IMR-90 (cell line): ENCODE measurements around the gene VSNL1. TPM values are rescaled to one million over a fixed set of nuclear protein-coding genes. Genes with fewer than 3 reads are reported as not detected.

Experiments used
- ATAC-seq: fragments of 200-7000 bp; cut with Tn5 transposase; 2 replicates; pipeline ENCODE4 v1.9.1; 2020; ENCODE audit warnings: low read depth, mild to moderate bottlenecking, moderate library complexity
- BruUV-seq: library from RNA; stranded (reverse); fragments of 400-500 nt; replicated peaks from 2 replicates; lab custom pipeline; 2021; lab: Mats Ljungman, UMichigan
- CTCF ChIA-PET: fragments of 300-600 bp; formaldehyde crosslinking; extraction: SDS; loops from one replicate; lab custom pipeline; 2021; ENCODE audit warnings: antibody characterized with exemption; lab: Yijun Ruan, JAX
- POLR2A ChIA-PET: fragments of 300-600 bp; sonication (Branson Sonifier 250); formaldehyde crosslinking; loops from one replicate; lab custom pipeline; 2022; ENCODE audit warnings: antibody characterized with exemption; ENCODE audit not compliant: unreplicated experiment; lab: Charles Lee
- DNase-seq: peaks from one replicate; pipeline ENCODE4 v3.0.0; 2013
- H2AFZ ChIP-seq: replicated peaks from 2 replicates; pipeline ENCODE3; 2013; ENCODE audit warnings: low read length, mild to moderate bottlenecking; ENCODE audit not compliant: poor library complexity
- H2AK5ac ChIP-seq: 2 replicates; pipeline ENCODE4 v1.6.1; 2013; ENCODE audit warnings: low read depth, low read length, inconsistent platforms
- H2AK9ac ChIP-seq: replicated peaks from 2 replicates; pipeline ENCODE3; 2013; ENCODE audit warnings: mild to moderate bottlenecking, low read depth, low read length, moderate library complexity; ENCODE audit not compliant: poor library complexity
- H2BK120ac ChIP-seq: 2 replicates; pipeline ENCODE4 v1.6.1; 2013; ENCODE audit warnings: low read depth, low read length, inconsistent platforms
- H2BK15ac ChIP-seq: 3 replicates; pipeline ENCODE4 v1.6.1; 2013; ENCODE audit warnings: low read depth, low read length, inconsistent platforms
- H2BK20ac ChIP-seq: 2 replicates; pipeline ENCODE4 v1.6.1; 2013; ENCODE audit warnings: low read depth, mild to moderate bottlenecking, inconsistent platforms, low read length, moderate library complexity
- H2BK5ac ChIP-seq: 2 replicates; pipeline ENCODE4 v1.6.1; 2013; ENCODE audit warnings: mild to moderate bottlenecking, low read depth, low read length, inconsistent platforms; ENCODE audit not compliant: poor library complexity, severe bottlenecking
- H3K14ac ChIP-seq: replicated peaks from 2 replicates; pipeline ENCODE4 v1.6.1; 2013; ENCODE audit warnings: low read depth, low read length, inconsistent platforms
- H3K18ac ChIP-seq: 2 replicates; pipeline ENCODE4 v1.6.1; 2013; ENCODE audit warnings: low read depth, low read length, control low read depth
- H3K23ac ChIP-seq: 2 replicates; pipeline ENCODE4 v1.6.1; 2013; ENCODE audit warnings: low read depth, low read length, inconsistent platforms
- H3K27ac ChIP-seq: 2 replicates; pipeline ENCODE4 v1.5.1; 2013; ENCODE audit warnings: mild to moderate bottlenecking, control low read depth, low read length; ENCODE audit not compliant: insufficient read depth
- H3K27me3 ChIP-seq: 2 replicates; pipeline ENCODE4 v1.6.1; 2013; ENCODE audit warnings: low read length; ENCODE audit not compliant: control insufficient read depth, insufficient read depth
- H3K36me3 ChIP-seq: 2 replicates; pipeline ENCODE4 v1.6.1; 2013; ENCODE audit warnings: low read length, mixed read lengths; ENCODE audit not compliant: control insufficient read depth, insufficient read depth
- H3K4ac ChIP-seq: 2 replicates; pipeline ENCODE4 v1.6.1; 2013; ENCODE audit warnings: low read depth, low read length, inconsistent platforms
- H3K4me1 ChIP-seq: 2 replicates; pipeline ENCODE4 v1.6.1; 2013; ENCODE audit warnings: low read length, mixed read lengths; ENCODE audit not compliant: control insufficient read depth, insufficient read depth
- H3K4me2 ChIP-seq: 2 replicates; pipeline ENCODE4 v1.6.1; 2013; ENCODE audit warnings: low read depth, mild to moderate bottlenecking, control low read depth, low read length, moderate library complexity
- H3K4me3 ChIP-seq: 2 replicates; pipeline ENCODE4 v1.5.1; 2013; ENCODE audit warnings: low read depth, mild to moderate bottlenecking, control low read depth, low read length, moderate library complexity; ENCODE audit not compliant: insufficient read depth
- H3K56ac ChIP-seq: 2 replicates; pipeline ENCODE4 v1.6.1; 2013; ENCODE audit warnings: low read length, inconsistent platforms; ENCODE audit not compliant: insufficient read depth; ENCODE audit errors: extremely low read depth
- H3K79me1 ChIP-seq, 2 experiments: 2 replicates each; pipeline ENCODE4 v1.6.1; 2013; ENCODE audit warnings: low read length in 2 of 2, inconsistent platforms in 1 of 2, low read depth in 1 of 2
- H3K9ac ChIP-seq: 2 replicates; pipeline ENCODE4 v1.6.1; 2013; ENCODE audit warnings: low read depth, low read length, control low read depth
- H3K9me1 ChIP-seq: 2 replicates; pipeline ENCODE4 v1.6.1; 2013; ENCODE audit warnings: low read length, inconsistent platforms; ENCODE audit not compliant: insufficient read depth
- H3K9me3 ChIP-seq: 2 replicates; pipeline ENCODE4 v1.6.1; 2013; ENCODE audit warnings: low read length; ENCODE audit not compliant: control insufficient read depth, insufficient read depth
- H4K20me1 ChIP-seq: 2 replicates; pipeline ENCODE4 v1.6.1; 2013; ENCODE audit warnings: low read length, inconsistent platforms; ENCODE audit not compliant: insufficient read depth
- H4K5ac ChIP-seq: 2 replicates; pipeline ENCODE4 v1.6.1; 2013; ENCODE audit warnings: mild to moderate bottlenecking, low read depth, low read length, control low read depth
- H4K8ac ChIP-seq, 2 experiments: 2 replicates each; pipeline ENCODE4 v1.6.1; 2013; ENCODE audit warnings: low read depth in 2 of 2, low read length in 2 of 2, control low read depth in 1 of 2, inconsistent platforms in 1 of 2
- H4K91ac ChIP-seq: 2 replicates; pipeline ENCODE4 v1.6.1; 2013; ENCODE audit warnings: low read depth, low read length, inconsistent platforms; ENCODE audit not compliant: insufficient read depth
- BHLHE40 ChIP-seq: fragments of 150-350 bp; IDR thresholded peaks from 2 replicates; pipeline ENCODE4 v1.6.1; 2016; ENCODE audit warnings: mild to moderate bottlenecking, low read depth, low read length
- CEBPB ChIP-seq: IDR thresholded peaks from 2 replicates; pipeline ENCODE4 v1.6.1; 2012; ENCODE audit warnings: low read depth, low read length, improper control_type of control experiment
- MAFK ChIP-seq: IDR thresholded peaks from 2 replicates; pipeline ENCODE4 v1.6.1; 2012; ENCODE audit warnings: low read depth, low read length, improper control_type of control experiment
- MAZ ChIP-seq: IDR thresholded peaks from 2 replicates; pipeline ENCODE4 v1.6.1; 2012; ENCODE audit warnings: low read depth, mild to moderate bottlenecking, low read length, improper control_type of control experiment, moderate library complexity, borderline replicate concordance
- MXI1 ChIP-seq: IDR thresholded peaks from 2 replicates; pipeline ENCODE4 v1.6.1; 2012; ENCODE audit warnings: low read depth, mild to moderate bottlenecking, low read length, moderate library complexity, borderline replicate concordance
- NFE2L2 ChIP-seq: fragments of 150-350 bp; IDR thresholded peaks from 2 replicates; pipeline ENCODE4 v1.6.1; 2016; ENCODE audit warnings: low read depth, mild to moderate bottlenecking, low read length
- RAD21 ChIP-seq: IDR thresholded peaks from 2 replicates; pipeline ENCODE4 v1.6.1; 2012; ENCODE audit warnings: low read length, improper control_type of control experiment
- RCOR1 ChIP-seq: IDR thresholded peaks from 2 replicates; pipeline ENCODE4 v1.6.1; 2012; ENCODE audit warnings: mild to moderate bottlenecking, low read length, improper control_type of control experiment; ENCODE audit not compliant: insufficient replicate concordance
- SMC3 ChIP-seq: fragments of 150-350 bp; IDR thresholded peaks from 2 replicates; pipeline ENCODE4 v1.6.1; 2016; ENCODE audit warnings: low read depth, mild to moderate bottlenecking, antibody characterized with exemption, low read length, moderate library complexity
- WGBS, 2 experiments: methylation state at CpG; one replicate each; pipeline versions ENCODE4 v1.1.5 to v1.1.7; 2013; ENCODE audit warnings: missing lambda C conversion rate in 2 of 2; ENCODE audit not compliant: insufficient read length in 1 of 2; ENCODE audit errors: extremely low coverage in 2 of 2; 5-methylcytosine and 5-hydroxymethylcytosine counted together
- dilution Hi-C: fragments of 300-500 bp; cut with HindIII; formaldehyde crosslinking; loops from one replicate; pipeline ENCODE4 v1.14.3; 2018; ENCODE audit warnings: low sequenced_read_pairs; ENCODE audit not compliant: unreplicated experiment
- in situ Hi-C: fragments of 300-500 bp; cut with MboI; formaldehyde crosslinking; loops from 3 replicates; pipeline ENCODE4 v1.14.3; 2019; ENCODE audit warnings: low sequenced_read_pairs, inconsistent platforms, mixed read lengths
- intact Hi-C: fragments of 100-400 bp; cut with micrococcal nuclease; formaldehyde crosslinking; loops from 2 replicates; pipeline ENCODE4 v1.10.0; 2022
- polyA plus RNA-seq, 3 experiments: library from polyadenylated mRNA; depleted of rRNA; stranded (reverse); fragments of >200 nt; gene quantifications; 2 replicates each; pipeline ENCODE4 v1.2.3, GENCODE V29; 2012; ENCODE audit warnings: low replicate concordance in 1 of 3
- total RNA-seq: library from RNA; depleted of rRNA; stranded (reverse); fragments of >200 nt; gene quantifications from 2 replicates; pipeline ENCODE4 v1.2.3, GENCODE V29; 2012
- TF ChIP-seq, protein P1 (sequence below): fragments of 150-350 bp; IDR thresholded peaks from 2 replicates; pipeline ENCODE4 v1.6.1; 2016; ENCODE audit warnings: low read depth, mild to moderate bottlenecking, low read length, moderate library complexity, borderline replicate concordance
- TF ChIP-seq, protein P2 (sequence below): fragments of 150-350 bp; IDR thresholded peaks from 2 replicates; pipeline ENCODE4 v1.6.1; 2017; ENCODE audit warnings: mild to moderate bottlenecking, antibody characterized with exemption, low read length, low read depth
- TF ChIP-seq, protein P3 (sequence below): conservative IDR thresholded peaks from 2 replicates; pipeline ENCODE4 v1.5.1; 2012; ENCODE audit warnings: mild to moderate bottlenecking, low read depth, low read length, improper control_type of control experiment

The VSNL1 gene
- total and polyA plus RNA-seq, 2 of the 4 experiments (the other 2 are of a cell fraction) = 0.32 to 0.36 TPM

DNA sequence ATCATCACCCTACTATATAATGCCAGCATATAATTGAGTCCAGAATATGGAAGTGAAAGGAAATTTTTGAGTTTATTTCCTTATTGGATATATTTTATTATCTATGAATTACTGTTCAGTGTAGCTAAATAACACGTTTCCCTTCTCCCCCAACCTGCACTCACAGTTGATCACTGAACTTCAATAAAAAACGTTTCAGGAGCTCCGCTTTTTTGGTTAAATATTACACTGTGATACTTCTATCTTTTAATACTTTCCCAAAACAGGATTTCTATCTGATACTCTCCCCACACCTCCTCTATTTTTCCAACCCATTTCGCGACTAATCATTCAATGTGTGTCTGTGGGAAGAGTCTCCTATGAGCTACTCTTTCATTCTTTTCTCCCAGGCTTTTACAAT, 7.2 kb downstream of the VSNL1 start:
- Histone ChIP-seq H3K27ac (no peak overlapping the region), H3K14ac (no peak overlapping the region), H3K4me1 (no peaks in the 10 kb centered on the region), H3K56ac (no peak overlapping the region), H2AFZ (no peak overlapping the region), H4K5ac (no peak overlapping the region), H3K4me3 (no peak overlapping the region), H2BK5ac (no peak overlapping the region), H3K9ac (no peak overlapping the region), H3K79me1 (no peaks in the 10 kb centered on the region), H2AK5ac (no peak overlapping the region), H3K9me1 (no peaks in the 10 kb centered on the region), H3K9me3 (no peaks in the 10 kb centered on the region), H3K23ac (no peak overlapping the region), H3K27me3 (peaks cover 5% of the 10 kb centered on the region), H3K4me2 (no peak overlapping the region), H3K18ac (no peak overlapping the region), H4K20me1 (no peaks in the 10 kb centered on the region), H2BK15ac (no peak overlapping the region), H3K4ac (no peak overlapping the region), H2BK20ac (no peak overlapping the region), H2BK120ac (no peak overlapping the region), H2AK9ac (no peak overlapping the region), H3K36me3 (no peaks in the 10 kb centered on the region), H4K8ac (no peak overlapping the region), H4K91ac (no peak overlapping the region)
- 50% methylated on average over 2 of the region's 5 CpGs; no CpG with 5 or more reads in 1 of the 2 experiments for WGBS, 2 experiments
- POLR2A ChIA-PET = no interaction called here
- dilution Hi-C loops = no loop called here
- BruUV-seq = no TSS peak
- in situ Hi-C loops = no loop called here
- CTCF ChIA-PET = no interaction called here
- no peak for DNase-seq
- no peak for ATAC-seq
- TF ChIP-seq, protein P1, sequence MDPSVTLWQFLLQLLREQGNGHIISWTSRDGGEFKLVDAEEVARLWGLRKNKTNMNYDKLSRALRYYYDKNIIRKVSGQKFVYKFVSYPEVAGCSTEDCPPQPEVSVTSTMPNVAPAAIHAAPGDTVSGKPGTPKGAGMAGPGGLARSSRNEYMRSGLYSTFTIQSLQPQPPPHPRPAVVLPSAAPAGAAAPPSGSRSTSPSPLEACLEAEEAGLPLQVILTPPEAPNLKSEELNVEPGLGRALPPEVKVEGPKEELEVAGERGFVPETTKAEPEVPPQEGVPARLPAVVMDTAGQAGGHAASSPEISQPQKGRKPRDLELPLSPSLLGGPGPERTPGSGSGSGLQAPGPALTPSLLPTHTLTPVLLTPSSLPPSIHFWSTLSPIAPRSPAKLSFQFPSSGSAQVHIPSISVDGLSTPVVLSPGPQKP = no peak
- TF ChIP-seq MAFK (no peak), BHLHE40 (no peak), NFE2L2 (no peak), SMC3 (no peak), MXI1 (no peak), CEBPB (no peak), MAZ (no peak), RAD21 (no peak), RCOR1 (no peak)
- TF ChIP-seq, protein P2, sequence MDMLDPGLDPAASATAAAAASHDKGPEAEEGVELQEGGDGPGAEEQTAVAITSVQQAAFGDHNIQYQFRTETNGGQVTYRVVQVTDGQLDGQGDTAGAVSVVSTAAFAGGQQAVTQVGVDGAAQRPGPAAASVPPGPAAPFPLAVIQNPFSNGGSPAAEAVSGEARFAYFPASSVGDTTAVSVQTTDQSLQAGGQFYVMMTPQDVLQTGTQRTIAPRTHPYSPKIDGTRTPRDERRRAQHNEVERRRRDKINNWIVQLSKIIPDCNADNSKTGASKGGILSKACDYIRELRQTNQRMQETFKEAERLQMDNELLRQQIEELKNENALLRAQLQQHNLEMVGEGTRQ = no peak
- TF ChIP-seq, protein P3, sequence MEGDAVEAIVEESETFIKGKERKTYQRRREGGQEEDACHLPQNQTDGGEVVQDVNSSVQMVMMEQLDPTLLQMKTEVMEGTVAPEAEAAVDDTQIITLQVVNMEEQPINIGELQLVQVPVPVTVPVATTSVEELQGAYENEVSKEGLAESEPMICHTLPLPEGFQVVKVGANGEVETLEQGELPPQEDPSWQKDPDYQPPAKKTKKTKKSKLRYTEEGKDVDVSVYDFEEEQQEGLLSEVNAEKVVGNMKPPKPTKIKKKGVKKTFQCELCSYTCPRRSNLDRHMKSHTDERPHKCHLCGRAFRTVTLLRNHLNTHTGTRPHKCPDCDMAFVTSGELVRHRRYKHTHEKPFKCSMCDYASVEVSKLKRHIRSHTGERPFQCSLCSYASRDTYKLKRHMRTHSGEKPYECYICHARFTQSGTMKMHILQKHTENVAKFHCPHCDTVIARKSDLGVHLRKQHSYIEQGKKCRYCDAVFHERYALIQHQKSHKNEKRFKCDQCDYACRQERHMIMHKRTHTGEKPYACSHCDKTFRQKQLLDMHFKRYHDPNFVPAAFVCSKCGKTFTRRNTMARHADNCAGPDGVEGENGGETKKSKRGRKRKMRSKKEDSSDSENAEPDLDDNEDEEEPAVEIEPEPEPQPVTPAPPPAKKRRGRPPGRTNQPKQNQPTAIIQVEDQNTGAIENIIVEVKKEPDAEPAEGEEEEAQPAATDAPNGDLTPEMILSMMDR = no peak
- intact Hi-C loops = no loop called here
